Mucosa of descending colon (tissue), 3 donors: ENCODE results near the gene MDFIC2. TPM values are rescaled to one million over a fixed set of nuclear protein-coding genes. Genes with fewer than 3 reads are reported as not detected.

Source experiments
- ATAC-seq: fragments of 200-7000 bp; cut with Tn5 transposase; one replicate; pipeline ENCODE4 v1.9.1; 2020; ENCODE audit warnings: mild to moderate bottlenecking, moderate library complexity
- DNase-seq, 3 donors: peaks; one replicate each; pipeline ENCODE4 v3.0.0-alpha.2; 2020
- H3K36me3 ChIP-seq: fragments of 200-600 bp; one replicate; pipeline ENCODE4 v1.8.0; 2021; ENCODE audit warnings: low read depth, mild to moderate bottlenecking
- H3K4me1 ChIP-seq: fragments of 200-600 bp; one replicate; pipeline ENCODE4 v1.8.0; 2021; ENCODE audit warnings: low read depth, mild to moderate bottlenecking
- H3K4me3 ChIP-seq: fragments of 200-600 bp; one replicate; pipeline ENCODE4 v1.8.0; 2021; ENCODE audit warnings: mild to moderate bottlenecking
- H3K9me3 ChIP-seq: fragments of 200-600 bp; one replicate; pipeline ENCODE4 v1.8.0; 2021; ENCODE audit warnings: mild to moderate bottlenecking
- intact Hi-C, 2 donors: fragments of 100-400 bp; cut with DNase I in 1 of 2; cut with micrococcal nuclease in 1 of 2; formaldehyde crosslinking; loops; one replicate each; pipeline versions ENCODE4 v1.11.0 to v1.11.1; 2022; cut with DNase I, micrococcal nuclease
- total RNA-seq, 3 donors: library from RNA; stranded (reverse); fragmentation: NEBNext Ultra II Directional in 2 of 3; extraction: Animal tissue kit (Norgen Biotek cat#: 25700) in 2 of 3; gene quantifications; one replicate each; pipeline versions ENCODE4 v1.2.1 to v1.2.4, GENCODE V29; 2021 to 2023
- TF ChIP-seq, protein P1 (sequence below): fragments of 200-600 bp; IDR thresholded peaks from one replicate; pipeline ENCODE4 v1.8.0; 2022; ENCODE audit warnings: antibody characterized with exemption, mild to moderate bottlenecking
- donor health status: DM: no; HTN: no; CAD: no; lungs with moderate emphysema.
- donor health status: DM: no; HTN: no; CAD: no.
- donor health status: DM: no; HTN: yes; CAD: no.

Gene MDFIC2
- total RNA-seq, 3 donors from 2014 or later: not detected

DNA sequence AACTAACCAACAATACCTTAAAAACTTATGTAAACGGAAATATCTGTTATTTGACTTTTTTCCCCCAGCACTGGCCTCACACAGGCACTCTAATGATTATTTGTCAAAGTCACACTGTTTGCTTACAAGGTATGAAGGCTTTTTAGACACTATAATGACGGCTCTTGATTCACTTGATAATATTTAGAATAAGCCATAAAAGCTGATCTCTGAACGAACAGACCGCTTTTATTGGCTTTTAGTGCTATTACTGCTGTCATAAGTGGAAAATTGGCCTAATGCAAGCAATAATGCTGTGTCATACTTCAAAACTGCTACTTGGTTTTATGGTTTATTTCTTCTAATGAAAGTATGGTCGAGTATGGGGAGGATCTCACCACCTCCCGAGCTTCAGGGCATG, 35.1 kb downstream of the MDFIC2 start:
- TF ChIP-seq, protein P1, sequence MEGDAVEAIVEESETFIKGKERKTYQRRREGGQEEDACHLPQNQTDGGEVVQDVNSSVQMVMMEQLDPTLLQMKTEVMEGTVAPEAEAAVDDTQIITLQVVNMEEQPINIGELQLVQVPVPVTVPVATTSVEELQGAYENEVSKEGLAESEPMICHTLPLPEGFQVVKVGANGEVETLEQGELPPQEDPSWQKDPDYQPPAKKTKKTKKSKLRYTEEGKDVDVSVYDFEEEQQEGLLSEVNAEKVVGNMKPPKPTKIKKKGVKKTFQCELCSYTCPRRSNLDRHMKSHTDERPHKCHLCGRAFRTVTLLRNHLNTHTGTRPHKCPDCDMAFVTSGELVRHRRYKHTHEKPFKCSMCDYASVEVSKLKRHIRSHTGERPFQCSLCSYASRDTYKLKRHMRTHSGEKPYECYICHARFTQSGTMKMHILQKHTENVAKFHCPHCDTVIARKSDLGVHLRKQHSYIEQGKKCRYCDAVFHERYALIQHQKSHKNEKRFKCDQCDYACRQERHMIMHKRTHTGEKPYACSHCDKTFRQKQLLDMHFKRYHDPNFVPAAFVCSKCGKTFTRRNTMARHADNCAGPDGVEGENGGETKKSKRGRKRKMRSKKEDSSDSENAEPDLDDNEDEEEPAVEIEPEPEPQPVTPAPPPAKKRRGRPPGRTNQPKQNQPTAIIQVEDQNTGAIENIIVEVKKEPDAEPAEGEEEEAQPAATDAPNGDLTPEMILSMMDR: no peak
- intact Hi-C loops: no loop called here
- H3K36me3 ChIP-seq: no peaks in the 10 kb centered on the region
- ATAC-seq (no peak), DNase-seq (no peak)
- H3K9me3 ChIP-seq: no peaks in the 10 kb centered on the region
- no peaks in the 10 kb centered on the region for H3K4me1 ChIP-seq
- H3K4me3 ChIP-seq: no peak overlapping the region

DNA sequence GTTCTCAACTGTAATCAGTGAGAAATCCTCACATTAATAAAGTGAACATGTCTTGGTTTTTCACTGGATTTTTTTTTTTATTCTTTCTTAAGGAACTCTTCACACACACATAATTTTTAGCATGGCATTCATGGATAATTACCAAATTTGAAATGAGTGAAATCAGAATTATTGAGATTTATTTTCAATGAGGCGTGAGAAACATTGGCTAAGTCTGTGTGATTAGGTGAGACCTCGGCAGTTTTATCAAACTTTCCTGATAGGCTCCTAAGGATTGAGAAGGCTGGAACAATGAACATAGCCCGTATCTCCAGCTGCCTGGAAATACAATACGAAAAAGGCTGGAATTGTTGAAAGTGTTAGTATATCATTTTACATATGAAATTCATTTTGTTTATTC, 35.5 kb downstream of the MDFIC2 start:
- no peak for DNase-seq
- intact Hi-C loops: no loop called here
- Histone ChIP-seq H3K36me3 (no peaks in the 10 kb centered on the region), H3K4me3 (no peak overlapping the region), H3K9me3 (no peaks in the 10 kb centered on the region), H3K4me1 (no peaks in the 10 kb centered on the region)
- ATAC-seq: no peak
- TF ChIP-seq, protein P1: no peak

DNA sequence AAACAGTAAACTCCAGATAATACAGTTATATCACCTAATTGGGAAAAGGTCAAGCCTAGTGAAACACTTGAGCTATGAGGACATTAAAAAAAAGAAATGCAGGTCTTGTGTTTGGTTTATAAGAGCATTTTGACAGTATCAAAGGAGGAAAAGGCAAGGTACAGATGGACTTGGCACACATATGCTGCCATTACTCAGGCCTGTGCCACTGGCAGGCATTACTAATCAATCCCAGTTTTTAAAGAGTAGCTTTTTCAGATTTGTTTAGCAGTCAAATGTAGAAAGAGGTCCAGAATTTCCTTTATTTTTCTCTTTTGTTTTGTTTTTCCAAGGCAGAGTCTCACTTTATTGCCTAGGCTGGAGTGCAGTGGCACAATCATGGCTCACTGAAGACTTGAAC, 38.9 kb downstream of the MDFIC2 start:
- intact Hi-C loops: no loop called here

DNA sequence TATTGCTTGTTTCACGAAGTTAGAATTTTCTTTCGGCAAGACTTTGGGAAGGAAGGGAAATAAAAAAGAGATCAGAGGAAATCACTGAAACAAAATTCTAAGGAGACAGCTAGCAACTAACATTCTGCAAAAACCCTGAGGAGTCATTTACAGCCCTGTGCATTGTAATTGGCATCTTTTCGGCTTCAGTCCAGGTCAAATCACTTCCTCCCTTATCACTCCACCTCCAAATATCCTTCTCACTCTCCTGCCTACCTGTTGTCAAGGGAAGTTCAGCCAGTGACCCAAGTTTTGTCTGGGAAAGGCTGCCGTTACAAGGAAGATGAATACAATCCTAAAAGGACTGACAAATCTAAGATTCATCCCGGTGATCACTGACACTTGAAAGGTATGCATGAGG, 39.6 kb downstream of the MDFIC2 start:
- ATAC-seq: peak; percentile 50
- intact Hi-C loops: no loop called here
- TF ChIP-seq, protein P1: no peak
- no peaks in the 10 kb centered on the region for H3K36me3 ChIP-seq
- H3K4me1 ChIP-seq: no peaks in the 10 kb centered on the region
- DNase-seq: peak in 1 of 3 donors; percentile 5
- H3K9me3 ChIP-seq: no peaks in the 10 kb centered on the region
- H3K4me3 ChIP-seq: no peak overlapping the region

More for the DNA sequence above, 38.9 kb downstream of the MDFIC2 start:
- peak; percentile 55 for ATAC-seq
- Histone ChIP-seq H3K4me3 (no peak overlapping the region), H3K4me1 (no peaks in the 10 kb centered on the region), H3K9me3 (no peaks in the 10 kb centered on the region), H3K36me3 (no peaks in the 10 kb centered on the region)
- peak in 1 of 3 donors; percentile 10 for DNase-seq
- TF ChIP-seq, protein P1: no peak

DNA sequence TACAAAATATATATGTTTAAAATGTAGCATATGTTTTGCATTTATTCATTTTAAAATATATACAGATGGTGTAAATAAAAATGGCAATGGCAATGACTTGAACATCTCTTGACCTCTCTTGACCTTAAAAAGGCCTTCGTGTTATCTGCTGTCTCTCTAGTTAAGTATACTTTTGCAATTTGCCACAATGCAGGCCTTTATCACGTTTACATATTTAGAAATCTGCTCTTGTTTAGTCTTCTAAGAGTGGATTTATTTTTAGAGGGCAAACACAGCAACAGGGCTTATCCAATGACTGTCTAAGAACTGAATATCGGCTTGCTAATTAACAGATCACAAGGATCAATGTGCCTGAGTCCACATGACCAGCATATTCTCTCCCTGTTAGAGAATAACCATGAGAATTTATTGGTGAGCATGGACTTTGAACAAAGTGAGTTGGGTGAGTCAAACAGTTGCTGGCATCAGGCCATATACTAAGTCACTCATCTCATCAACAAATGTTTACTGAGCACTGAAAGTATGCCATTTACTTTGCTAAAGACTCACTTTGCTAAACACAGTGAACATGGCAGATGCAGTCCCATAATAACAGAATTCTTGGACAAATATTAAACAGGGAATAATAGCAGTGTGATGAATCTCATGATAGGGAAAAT, 48.2 kb downstream of the MDFIC2 start:
- DNase-seq: peak in 1 of 3 donors; percentile 75
- H3K36me3 ChIP-seq: no peaks in the 10 kb centered on the region
- ATAC-seq: peak; percentile 98
- H3K4me1 ChIP-seq: peaks cover 5% of the 10 kb centered on the region
- no peak overlapping the region for H3K4me3 ChIP-seq
- H3K9me3 ChIP-seq: no peaks in the 10 kb centered on the region
- intact Hi-C loops: no loop called here
- TF ChIP-seq, protein P1: no peak
